GM18502 (cell line): ENCODE results near the gene TMEM30A.

Experiments
- ATAC-seq: cut with Tn5 transposase; IDR thresholded peaks from one replicate; pipeline ENCODE4 v1.9.1; 2021; ENCODE audit warnings: mild to moderate bottlenecking; ENCODE audit not compliant: unreplicated experiment, poor library complexity

The TMEM30A gene

DNA sequence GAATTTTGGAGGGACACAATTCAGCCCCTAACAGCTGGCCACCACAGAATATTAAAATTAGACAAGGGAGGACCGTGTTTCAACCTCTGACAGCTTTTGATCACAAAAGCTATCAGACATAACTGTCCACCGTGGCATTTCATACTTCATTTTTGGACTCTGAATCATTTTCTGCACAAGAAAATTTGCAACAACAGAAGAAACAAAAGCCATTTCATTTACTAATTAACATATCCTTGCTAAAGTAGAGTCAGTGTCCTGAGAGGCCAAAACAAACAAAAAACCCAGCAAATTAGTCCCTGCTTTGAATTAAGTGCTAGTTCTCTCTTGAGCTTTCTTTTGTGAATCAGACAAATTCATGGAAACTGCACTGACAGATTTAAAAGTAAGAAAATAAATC, 61.2 kb downstream of the TMEM30A start:
- ATAC-seq = no peak

- ATAC-seq = no peak
Measured at GRCh38 chr6:75222261-75222660, 62.3 kb downstream of the TMEM30A start.

DNA sequence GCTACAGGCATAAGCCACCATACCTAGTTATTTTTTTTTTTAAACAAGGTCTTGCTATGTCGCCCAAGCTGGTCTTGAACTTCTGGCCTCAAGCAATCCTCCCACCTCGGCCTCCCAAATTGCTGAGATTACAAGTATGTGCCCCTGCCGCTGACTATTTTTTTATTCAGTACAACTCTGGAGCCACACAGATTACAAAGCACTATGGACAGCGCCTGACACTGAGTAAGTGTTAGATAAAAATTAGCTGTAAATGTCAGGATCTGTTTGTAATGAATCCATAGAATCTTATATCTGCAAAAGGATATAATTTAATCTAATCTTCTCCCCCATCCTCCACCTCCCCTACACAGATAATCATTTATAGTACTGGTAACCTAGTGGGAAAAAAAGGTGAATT, 63.5 kb downstream of the TMEM30A start:
- ATAC-seq = no peak

- ATAC-seq = no peak
Measured at GRCh38 chr6:75220357-75220756, 64.2 kb downstream of the TMEM30A start.

DNA sequence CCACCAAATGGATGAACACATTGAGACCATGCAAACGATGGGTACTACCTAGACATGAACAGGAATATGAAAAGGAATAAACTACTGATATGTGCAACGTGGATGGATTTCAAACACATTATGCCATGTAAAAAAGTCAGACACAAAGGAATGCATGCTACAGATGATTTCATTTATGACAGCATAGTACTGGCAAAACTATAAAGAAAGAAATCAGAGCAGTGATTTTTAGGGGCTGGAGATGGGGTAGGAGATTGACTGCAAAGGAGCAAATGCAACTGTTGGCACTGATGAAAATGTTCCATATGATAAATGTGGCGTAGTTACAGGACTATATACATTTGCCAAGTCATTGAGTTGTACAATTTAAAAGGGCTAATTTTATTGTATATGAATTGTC, 65.3 kb downstream of the TMEM30A start:
- no peak for ATAC-seq

DNA sequence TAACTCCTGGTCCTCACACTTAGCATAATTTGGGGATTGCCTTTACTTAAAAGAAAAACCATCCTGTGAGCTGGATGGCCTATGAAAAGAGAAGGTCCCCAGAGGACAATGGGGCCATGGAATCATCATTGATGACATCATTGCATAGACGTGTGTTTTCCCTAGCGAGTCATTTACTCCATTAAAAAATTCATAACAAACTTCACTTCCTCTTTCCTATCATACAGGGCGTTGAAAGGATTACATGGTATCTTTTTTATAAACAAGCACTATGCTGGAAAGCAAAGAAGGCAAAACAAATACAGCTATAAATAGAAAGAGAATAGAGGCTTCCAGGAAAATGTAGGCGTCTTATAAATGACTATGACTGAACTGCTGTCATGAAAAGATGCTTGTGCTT, 67.4 kb downstream of the TMEM30A start:
- ATAC-seq = no peak

GRCh38 chr6:75215291-75215690, 69.3 kb downstream of the TMEM30A start:
- ATAC-seq = no peak

DNA sequence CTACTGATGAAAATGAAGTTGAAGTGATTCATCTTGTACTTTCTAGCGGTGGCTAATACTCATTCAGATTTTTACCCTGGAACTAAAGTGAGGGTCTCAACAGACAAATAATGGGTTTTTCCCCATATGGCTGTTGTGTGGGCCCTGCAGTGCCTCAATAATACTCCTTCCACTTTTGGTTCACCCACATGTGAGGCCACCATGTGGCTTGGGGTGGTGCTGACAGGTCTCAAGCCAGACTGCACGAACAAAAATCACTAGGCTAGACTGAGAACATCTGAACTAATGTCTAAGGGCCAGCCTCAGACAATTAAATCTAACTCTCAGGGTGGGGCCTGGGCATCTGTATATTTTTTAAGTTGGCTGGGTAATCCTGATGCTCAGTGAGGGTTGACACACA, 70.9 kb downstream of the TMEM30A start:
- ATAC-seq = peak; percentile 41

DNA sequence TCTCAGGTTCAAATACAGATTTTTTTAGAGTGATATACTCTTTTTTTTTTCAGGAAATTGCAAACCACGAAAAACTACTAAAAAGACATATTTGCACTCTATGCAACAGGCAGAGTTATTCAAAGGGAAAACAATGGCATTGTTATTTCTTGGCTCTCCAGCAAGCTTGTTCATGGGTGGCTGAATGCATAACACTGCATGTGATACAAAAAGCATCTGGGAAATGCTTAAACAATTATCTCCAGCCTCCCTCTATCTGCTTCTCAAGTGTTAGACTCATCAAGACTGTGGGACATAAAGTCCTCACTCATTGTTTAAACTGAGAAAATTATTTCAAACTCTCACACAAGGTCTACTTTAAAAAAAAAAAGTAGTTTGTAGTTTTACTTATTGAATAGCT, 71.5 kb downstream of the TMEM30A start:
- no peak for ATAC-seq

- ATAC-seq = no peak
Measured at GRCh38 chr6:75211920-75212590, 72.5 kb downstream of the TMEM30A start.

DNA sequence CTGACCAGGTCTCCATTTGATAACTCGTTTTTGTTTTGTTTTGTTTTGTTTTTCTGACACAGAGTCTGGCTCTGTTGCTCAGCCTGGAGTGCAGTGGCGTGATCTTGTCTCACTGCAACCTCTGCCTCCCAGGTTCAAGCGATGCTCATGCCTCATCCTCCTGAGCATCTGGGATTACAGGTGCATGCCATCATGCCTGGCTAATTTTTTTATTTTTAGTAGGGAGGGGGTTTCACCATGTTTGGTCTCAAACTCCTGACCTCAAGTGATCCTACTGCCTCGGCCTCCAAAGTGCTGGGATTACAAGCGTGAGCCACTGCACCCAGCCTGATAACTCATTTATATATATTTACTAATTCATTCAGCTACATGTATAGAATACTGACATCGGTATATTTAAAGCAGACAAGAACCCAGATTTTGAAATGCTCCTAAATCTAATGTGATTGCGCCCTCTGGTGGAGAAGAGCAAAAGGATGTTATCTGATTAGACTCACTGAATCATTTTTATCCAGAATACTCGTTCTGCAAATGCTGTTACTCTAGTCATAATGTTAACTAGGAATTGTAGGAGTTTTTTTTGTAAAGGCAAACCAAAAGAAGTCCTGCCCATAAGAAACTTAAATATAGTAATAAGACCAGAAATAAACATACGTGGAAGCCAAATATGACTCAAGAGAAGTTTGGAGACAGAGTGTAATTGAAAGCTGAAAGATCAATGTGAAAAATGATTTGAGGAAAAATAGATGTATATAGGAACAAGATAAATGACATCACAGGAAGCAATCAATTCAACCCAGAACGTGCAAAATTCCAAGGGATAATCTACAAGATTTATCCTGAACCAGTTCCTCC, 73.5 kb downstream of the TMEM30A start:
- ATAC-seq = no peak

DNA sequence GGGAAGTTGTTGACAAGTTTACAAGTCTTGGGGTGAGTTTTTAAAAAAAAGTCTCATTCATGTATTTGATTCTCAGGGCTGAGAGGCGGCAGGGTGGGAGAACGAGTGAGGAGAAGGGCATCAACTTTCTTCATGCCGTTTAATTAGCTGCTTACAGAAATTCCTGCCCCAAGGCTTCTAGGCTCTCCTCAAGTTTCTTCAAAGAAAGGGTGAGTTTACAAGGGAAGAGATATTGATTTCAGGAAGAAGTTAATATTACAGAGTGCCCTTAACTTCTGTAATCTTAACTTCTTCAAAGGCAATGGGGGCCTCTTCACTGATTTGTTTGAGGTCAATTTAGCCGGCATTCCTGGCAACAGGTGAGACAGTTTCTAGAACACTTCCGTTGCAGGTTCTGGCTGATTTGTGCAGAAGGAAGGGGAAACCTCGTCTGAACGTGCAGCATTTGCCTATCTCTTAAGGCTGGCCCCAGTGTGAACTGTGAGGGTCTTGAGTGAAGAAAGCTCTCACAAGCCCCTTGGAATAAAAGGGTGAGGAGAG, 75.3 kb downstream of the TMEM30A start:
- no peak for ATAC-seq

DNA sequence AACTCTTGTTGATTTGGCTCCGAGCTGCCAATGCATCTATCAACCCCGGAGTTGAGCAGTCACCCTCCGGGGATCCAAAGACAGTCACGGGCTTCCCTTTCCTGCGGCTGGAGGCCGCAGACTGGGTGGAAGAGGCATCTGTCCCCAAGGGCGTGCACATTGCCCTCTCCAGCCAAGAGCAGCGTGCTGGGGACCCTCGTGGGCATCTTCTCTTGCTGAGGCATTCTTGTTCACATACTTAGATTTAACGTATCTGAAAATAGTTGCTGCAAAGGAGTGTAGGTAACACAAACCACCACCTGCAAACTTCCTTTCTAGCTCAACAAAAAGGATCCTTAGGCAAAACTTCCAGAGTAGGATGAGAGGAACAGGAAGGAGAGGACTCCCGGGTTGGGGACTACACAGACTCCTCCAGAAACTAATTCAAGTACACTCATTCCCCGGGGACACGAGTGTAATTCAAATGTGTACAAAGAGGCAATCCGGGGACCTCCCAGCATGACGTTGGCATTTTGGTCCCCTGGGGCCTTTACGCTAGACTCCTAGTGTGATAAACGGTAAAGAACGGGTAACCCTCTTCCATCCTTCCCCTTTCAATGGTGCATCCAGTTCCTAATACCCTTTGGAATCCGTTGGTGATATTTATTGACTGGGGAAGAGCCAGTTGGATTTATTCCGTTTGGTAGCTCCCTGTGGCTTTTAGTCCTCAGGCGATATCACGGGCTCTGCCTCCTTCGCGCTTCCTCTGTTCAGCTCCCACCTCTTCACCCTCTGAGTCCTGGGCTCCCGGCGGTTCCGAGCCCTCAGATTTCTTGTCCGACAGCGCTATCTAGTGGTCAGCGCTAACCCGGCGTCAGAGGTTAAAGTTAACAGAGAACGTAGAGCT, 76.1 kb downstream of the TMEM30A start:
- ATAC-seq = peak; percentile 74

GRCh38 chr6:75206576-75207342, 77.8 kb downstream of the TMEM30A start:
- ATAC-seq = no peak

DNA sequence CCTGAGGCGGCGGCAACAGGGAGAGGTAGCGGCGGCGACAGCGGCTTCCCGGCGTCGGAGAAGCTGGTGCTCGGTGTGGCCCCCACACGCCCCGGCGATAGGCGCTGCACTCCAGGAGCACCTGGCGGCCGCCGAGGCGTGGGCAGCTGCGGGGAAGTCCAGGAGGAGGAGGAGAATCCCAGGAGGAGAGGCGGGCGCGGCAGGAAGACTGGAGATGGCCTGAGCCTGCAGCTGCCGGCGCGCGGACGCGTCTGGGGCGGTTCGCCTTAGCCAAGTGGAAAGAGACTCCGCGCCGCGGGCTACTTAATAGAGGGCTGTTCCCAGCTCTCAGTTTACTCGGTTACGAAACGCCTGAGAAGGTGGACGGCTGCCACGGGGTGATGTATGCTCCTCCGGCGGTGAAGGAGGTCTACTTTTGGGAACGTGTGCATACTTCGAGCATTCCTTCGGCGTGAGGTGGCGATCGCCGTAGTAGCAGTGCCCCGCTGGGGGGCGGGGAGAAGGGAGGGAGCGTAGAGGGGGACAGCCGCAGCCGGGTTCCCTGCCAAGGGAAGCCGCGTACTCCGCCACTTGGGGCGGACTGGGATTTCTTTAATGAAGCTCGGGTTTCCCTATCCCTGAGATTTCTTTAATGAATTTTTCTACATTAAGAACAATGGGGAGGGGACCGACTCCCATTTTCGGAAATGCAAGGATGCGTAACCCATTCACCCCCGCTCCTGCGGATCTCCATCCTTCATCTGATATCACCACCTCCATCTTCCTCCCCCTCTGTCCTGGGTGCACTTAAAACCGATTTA, 78.6 kb downstream of the TMEM30A start, which contains the start of gene COL12A1:
Gene COL12A1, minus strand, starts transcription at position 278 of the 800 bp plus-strand sequence. CDS start 3,261 bp downstream, outside the sequence.
- no peak for ATAC-seq

DNA sequence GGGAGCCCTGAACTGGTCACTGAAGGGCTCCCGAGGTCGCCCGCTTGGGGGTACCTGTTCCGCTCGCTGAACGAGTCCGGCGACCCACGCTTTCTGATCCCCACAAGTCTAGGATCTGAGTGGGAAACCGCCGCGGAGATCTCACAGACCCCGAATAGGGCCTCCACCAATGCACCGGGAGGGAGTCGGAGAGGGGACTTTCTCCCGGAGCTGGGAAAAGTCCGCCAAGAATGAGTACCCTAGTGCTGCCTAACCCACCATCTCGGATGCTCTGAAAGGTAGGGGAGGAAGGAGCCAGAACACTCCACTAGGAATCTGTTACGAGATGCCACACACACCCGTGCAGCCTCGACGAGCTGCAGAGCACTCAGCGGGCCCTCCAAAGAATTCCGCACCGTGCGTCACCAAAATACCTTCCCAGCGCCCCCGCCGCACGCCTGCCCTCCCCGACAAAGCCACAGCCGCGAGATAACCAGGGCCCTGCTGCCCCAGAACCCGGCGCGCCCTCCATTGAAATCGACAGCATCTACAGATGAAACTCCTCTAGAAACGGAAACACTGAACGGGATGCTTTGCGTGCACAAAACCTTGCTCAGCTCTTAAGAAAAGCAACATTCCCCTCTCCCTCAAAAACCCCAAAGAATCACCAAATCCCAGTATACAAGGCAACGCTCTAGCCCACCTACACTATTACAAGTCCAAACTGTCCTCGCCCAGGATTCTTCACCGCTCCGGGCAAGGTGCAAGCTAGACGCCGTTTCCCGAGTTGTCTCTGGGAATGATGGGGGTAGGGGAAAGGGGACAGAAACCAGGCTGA, 79.4 kb downstream of the TMEM30A start:
- ATAC-seq = no peak

DNA sequence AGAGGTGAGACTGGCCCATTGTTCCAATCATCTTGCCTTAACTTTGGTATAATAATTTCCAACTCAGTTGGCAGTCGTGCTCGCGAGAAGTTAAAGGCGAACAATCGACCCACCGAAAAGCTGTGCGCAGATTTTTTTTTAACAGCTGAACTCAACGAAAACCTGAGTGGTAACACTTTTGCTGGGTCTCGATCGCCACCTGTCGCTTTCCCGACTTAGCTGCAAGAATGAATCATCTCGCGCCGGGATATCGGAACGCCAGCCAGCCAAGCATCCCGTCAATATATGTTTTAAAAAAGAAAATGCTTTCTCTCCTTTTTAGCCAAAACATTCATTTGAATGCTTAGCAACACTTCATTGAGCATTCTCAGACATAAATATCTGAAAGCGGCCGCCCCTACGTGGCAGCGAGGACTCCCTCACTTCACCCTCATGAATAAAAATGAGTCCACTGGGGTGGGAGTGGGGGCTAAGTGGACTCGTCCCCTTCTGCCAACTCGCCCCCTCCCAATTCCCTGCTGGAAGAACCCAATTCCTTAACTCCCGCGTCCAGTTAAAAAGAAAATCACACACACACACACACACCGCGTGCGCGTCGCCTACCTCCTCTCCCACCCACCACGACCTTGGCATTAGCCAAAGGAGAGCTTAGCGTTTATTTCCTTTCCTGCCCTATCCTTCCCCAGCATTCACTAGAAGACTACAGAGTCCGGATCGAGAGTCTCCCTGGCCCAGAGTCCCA, 80.2 kb downstream of the TMEM30A start:
- no peak for ATAC-seq
